Psoas muscle (tissue), 8 donors: ENCODE results near the gene SORBS1. TPM values are rescaled to one million over a fixed set of nuclear protein-coding genes. Genes with fewer than 3 reads are reported as not detected.

Experiments
- ATAC-seq, 4 donors: fragments of 200-7000 bp; cut with Tn5 transposase; one replicate each; pipeline ENCODE4 v1.9.1; 2020; ENCODE audit warnings: moderate library complexity in 3 of 4, mild to moderate bottlenecking in 2 of 4
- DNase-seq, 2 donors: peaks; one replicate each; pipeline ENCODE4 v3.0.0-alpha.2; 2020
- H3K27ac ChIP-seq: fragments of 200-600 bp; one replicate; pipeline ENCODE4 v1.8.0; 2022
- H3K27me3 ChIP-seq, 3 donors: fragments of 200-600 bp in 1 of 3; one replicate each; pipeline versions ENCODE4 v1.6.1 to v1.8.0; 2013 to 2022; ENCODE audit warnings: low read length in 2 of 3, mild to moderate bottlenecking in 2 of 3, moderate library complexity in 1 of 3; ENCODE audit not compliant: insufficient read depth in 3 of 3
- H3K36me3 ChIP-seq, 2 donors: fragments of 200-600 bp in 1 of 2; one replicate each; pipeline versions ENCODE4 v1.6.1 to v1.8.0; 2013 to 2022; ENCODE audit warnings: low read depth in 1 of 2, mild to moderate bottlenecking in 1 of 2, moderate library complexity in 1 of 2; ENCODE audit not compliant: insufficient read depth in 1 of 2
- H3K4me1 ChIP-seq: fragments of 200-600 bp; one replicate; pipeline ENCODE4 v1.8.0; 2022
- H3K4me3 ChIP-seq: fragments of 200-600 bp; one replicate; pipeline ENCODE4 v1.8.0; 2022; ENCODE audit warnings: mild to moderate bottlenecking
- H3K9me3 ChIP-seq: fragments of 200-600 bp; one replicate; pipeline ENCODE4 v1.8.0; 2022
- WGBS, 3 donors: extraction: QIAGEN DNeasy Blood & Tissue Kit; methylation state at CpG; one replicate each; pipeline versions ENCODE4 v1.1.6 to v1.1.7; 2013; 5-methylcytosine and 5-hydroxymethylcytosine counted together
- intact Hi-C, 2 donors: fragments of 100-400 bp; cut with DNase I; formaldehyde crosslinking; loops; one replicate each; pipeline versions ENCODE4 v1.11.0 to v1.14.2; 2022
- polyA plus RNA-seq, 3 donors: library from polyadenylated mRNA; stranded (reverse); fragments of 200-250 nt; gene quantifications; one replicate each; pipeline ENCODE4 v1.2.3, GENCODE V29; 2013
- total RNA-seq, 4 donors: library from RNA; stranded (reverse); fragmentation: NEBNext Ultra II Directional in 2 of 4; extraction: Animal tissue kit (Norgen Biotek cat#: 25700) in 2 of 4; gene quantifications; one replicate each; pipeline versions ENCODE4 v1.2.1 to v1.2.4, GENCODE V29; 2021 to 2023
- TF ChIP-seq, protein P1 (sequence below): fragments of 200-600 bp; IDR thresholded peaks from one replicate; pipeline ENCODE4 v1.8.0; 2022; ENCODE audit warnings: antibody characterized with exemption
- donor health status: healthy with polysubstance abuse.
- donor health status: DM: no; HTN: no; CAD: no; lungs with moderate emphysema.
- donor health status: Bipolar disorder and iron deficiency.
- donor health status: healthy.
- donor health status: DM: yes; HTN: yes; CAD: no.
- donor health status: DM: no; HTN: no; CAD: no.
- donor health status: DM: no; HTN: no; CAD: no.
- donor health status: DM: yes; HTN: yes; CAD: no.

The SORBS1 gene
- total and polyA plus RNA-seq, 7 donors, result 17.3 to 306 (median 145) TPM

DNA sequence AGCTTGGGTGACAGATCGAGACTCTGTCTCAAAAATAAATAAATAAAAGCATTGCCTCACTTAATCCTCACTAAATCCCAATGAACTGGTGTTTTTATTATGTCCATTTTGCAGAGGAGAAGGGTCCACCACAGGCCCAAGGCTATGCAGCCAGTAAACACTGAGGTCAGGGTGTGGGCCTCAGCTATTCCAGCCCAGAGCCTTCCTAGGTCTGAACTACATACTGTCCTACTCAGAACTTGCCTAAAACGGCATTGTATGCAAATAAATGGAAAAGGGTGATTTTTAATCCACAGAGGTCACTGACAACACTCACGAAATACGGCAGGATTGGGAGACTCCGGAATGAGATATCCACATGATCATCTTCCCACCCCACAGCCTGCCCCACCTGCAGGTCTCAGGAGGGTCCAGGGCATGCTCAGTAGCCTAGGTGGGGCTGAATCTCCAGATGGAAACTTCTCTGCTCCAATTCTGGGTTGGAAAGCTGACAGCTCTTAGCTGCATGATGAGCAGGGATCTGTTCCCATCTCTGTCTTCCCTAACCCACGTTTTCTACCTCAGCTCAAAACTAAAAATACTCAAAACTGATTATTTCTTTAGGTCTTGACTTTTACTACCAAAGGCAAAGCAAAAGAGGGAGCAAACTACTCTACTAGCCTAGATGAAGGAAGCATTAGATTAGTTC, 121.0 kb downstream of the SORBS1 start:
- Histone ChIP-seq H3K27ac (no peak overlapping the region), H3K27me3 (no peaks in the 10 kb centered on the region), H3K9me3 (no peaks in the 10 kb centered on the region), H3K4me3 (no peak overlapping the region), H3K36me3 (peaks cover 0 to 31% of the 10 kb centered on the region in 2 donors), H3K4me1 (peaks cover 46% of the 10 kb centered on the region)
- no peak for DNase-seq
- no peak for ATAC-seq
- 74 to 80% (median 77%) methylated on average over 6 of the region's 6 CpGs for WGBS, 3 donors
- TF ChIP-seq, protein P1, sequence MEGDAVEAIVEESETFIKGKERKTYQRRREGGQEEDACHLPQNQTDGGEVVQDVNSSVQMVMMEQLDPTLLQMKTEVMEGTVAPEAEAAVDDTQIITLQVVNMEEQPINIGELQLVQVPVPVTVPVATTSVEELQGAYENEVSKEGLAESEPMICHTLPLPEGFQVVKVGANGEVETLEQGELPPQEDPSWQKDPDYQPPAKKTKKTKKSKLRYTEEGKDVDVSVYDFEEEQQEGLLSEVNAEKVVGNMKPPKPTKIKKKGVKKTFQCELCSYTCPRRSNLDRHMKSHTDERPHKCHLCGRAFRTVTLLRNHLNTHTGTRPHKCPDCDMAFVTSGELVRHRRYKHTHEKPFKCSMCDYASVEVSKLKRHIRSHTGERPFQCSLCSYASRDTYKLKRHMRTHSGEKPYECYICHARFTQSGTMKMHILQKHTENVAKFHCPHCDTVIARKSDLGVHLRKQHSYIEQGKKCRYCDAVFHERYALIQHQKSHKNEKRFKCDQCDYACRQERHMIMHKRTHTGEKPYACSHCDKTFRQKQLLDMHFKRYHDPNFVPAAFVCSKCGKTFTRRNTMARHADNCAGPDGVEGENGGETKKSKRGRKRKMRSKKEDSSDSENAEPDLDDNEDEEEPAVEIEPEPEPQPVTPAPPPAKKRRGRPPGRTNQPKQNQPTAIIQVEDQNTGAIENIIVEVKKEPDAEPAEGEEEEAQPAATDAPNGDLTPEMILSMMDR, result no peak
- intact Hi-C loops, result no loop called here

DNA sequence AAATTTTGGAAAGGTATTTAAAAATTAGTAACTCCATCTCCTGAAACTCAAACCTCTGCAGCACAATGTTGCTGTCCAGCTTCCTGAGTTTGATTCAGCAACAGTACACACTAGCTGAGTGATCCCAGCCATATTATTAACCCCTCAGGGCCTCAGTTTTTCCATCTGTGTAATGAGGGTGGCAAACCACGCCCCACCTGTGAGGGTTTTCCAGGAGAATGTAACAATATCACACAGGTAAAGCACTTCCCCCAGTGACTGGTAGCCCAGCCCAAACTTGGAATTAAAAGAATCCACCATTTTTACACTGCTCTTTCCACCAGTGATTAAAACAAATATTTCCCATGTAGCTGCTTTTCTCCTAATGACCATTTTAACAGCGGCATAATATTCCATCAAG, 122.4 kb downstream of the SORBS1 start:
- intact Hi-C loops, result no loop called here
- WGBS, 3 donors, result 89 to 93% (median 91%) methylated on average over 2 of the region's 2 CpGs

DNA sequence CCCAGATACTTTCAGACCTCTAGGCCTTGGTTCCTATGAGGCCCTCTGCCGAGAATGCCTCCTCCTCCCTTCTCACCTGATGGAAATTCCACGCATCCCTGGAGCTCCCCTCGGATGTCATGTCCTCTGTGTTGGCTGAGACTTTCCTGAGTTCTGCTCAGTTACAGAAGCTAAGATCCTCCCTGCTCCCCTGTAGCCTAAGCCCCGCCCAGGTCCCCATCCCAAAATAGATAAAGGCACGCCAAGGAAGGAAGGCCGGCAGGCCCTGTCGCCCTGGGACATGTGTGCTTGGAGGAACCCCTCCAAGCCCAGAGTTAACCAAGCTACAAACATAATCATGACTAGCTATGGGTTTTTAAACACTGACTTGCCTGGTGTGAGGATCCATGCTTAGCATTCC, 123.5 kb downstream of the SORBS1 start:
- peaks cover 37% of the 10 kb centered on the region for H3K4me1 ChIP-seq
- 37 to 54% (median 42%) methylated on average over 7 of the region's 7 CpGs for WGBS, 3 donors
- H3K27me3 ChIP-seq, result no peaks in the 10 kb centered on the region
- ATAC-seq (peak in 2 of 4 donors; percentile 43 to 50), DNase-seq (no peak)
- peaks cover 0 to 35% of the 10 kb centered on the region in 2 donors for H3K36me3 ChIP-seq
- H3K9me3 ChIP-seq, result no peaks in the 10 kb centered on the region
- no peak overlapping the region for H3K27ac ChIP-seq
- intact Hi-C loops, result no loop called here
- TF ChIP-seq, protein P1, result no peak
- no peak overlapping the region for H3K4me3 ChIP-seq

More for the DNA sequence above, 122.4 kb downstream of the SORBS1 start:
- DNase-seq (no peak), ATAC-seq (no peak)
- no peak overlapping the region for H3K27ac ChIP-seq
- H3K4me3 ChIP-seq, result no peak overlapping the region
- H3K27me3 ChIP-seq, result no peaks in the 10 kb centered on the region
- no peaks in the 10 kb centered on the region for H3K9me3 ChIP-seq
- H3K4me1 ChIP-seq, result peaks cover 37% of the 10 kb centered on the region
- H3K36me3 ChIP-seq, result peaks cover 0 to 35% of the 10 kb centered on the region in 2 donors
- TF ChIP-seq, protein P1, result no peak

DNA sequence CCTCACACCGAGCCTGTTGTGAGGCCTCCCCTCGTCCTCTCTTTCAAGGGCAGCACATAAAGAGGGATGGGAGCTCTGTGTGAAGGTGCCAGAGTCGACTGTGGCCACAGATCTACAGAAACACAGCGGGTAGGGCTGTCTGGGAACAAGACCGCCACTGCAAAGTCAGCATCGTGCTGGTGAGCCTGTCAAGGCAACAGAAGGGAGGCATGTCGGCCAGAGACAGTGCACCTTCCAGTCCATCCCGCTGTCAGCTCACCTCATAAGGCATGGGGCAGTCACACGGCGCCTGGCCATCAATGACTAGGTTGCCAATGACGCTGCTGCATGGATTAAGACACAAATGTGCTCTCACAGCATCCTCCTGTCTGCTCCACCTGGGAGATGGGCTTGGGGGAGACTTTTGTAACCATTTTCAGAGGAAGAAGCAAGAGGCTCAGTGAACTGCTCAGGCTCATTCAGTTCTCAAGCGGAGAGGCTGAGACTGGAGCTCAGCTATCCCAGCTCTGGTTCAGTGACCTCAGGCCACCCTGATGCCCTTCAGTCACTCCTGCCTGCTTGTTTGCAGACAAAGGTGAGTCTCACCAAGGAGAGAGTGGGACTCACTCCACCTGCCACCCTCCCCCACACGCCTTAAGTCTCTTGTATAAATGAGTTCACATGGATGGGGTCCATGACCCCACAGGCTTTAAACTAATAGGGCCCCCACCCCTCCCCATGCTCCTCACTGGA, 125.5 kb downstream of the SORBS1 start:
- WGBS, 3 donors, result 90 to 92% (median 91%) methylated on average over 13 of the region's 13 CpGs
- Histone ChIP-seq H3K4me3 (no peak overlapping the region), H3K27me3 (no peaks in the 10 kb centered on the region), H3K36me3 (peaks cover 0 to 35% of the 10 kb centered on the region in 2 donors), H3K4me1 (peaks cover 47% of the 10 kb centered on the region), H3K27ac (no peak overlapping the region), H3K9me3 (no peaks in the 10 kb centered on the region)
- ATAC-seq (no peak), DNase-seq (no peak)
- TF ChIP-seq, protein P1, result no peak
- intact Hi-C loops, result no loop called here
